ENCODE data around the gene CRYBB1.

GRCh38 chr22:26563022-26563421 is 54.8 kb downstream of the CRYBB1 start:
- TF ChIP-seq EZH2 (IDR thresholded peaks at IDR 0.05) (no peak), POLR2AphosphoS5 (IDR thresholded peaks at IDR 0.05; ENCODE audit: borderline replicate concordance, low read depth, low read length) (no peak), FOXP2 (optimal IDR thresholded peaks at IDR 0.05; ENCODE audit: control extremely low read depth, extremely low read length, insufficient read depth) (no peak)
